ENCODE measurements around the gene TLCD5.

DNA sequence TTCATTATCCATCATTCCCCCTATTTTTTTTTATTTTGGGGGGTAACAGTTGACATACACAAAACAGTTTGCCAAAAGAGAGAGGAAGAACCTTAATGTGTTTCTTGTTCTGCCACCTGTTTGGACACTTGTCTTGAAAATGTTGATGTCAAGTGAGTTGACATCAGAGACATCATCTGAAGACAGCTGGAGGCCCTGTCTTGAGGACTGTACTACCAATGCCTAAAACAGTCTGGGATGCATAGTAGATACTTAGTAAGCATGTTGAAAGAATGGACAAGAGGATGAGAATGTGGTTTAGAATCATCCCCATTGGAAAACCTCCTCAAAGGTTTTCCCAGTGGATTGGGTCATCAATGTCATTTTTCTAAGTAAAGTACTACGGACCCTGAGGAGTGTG, 8.7 kb downstream of the TLCD5 start:
- no peak for TF ChIP-seq CTCF (IDR thresholded peaks at IDR 0.05; ENCODE audit: low read length)
- no peak for TF ChIP-seq EZH2 (IDR thresholded peaks at IDR 0.05; ENCODE audit: borderline replicate concordance, low read length)

Measured in OCI-LY1 (cell line).